Stomach (tissue), 4 donors: ENCODE results near the gene ARHGAP33.

ENCODE experiments used
- EP300 ChIP-seq: sonication (generic); formaldehyde crosslinking; IDR thresholded peaks from one replicate; pipeline ENCODE4 v1.6.1; 2017; ENCODE audit warnings: antibody characterized with exemption
- TF ChIP-seq, protein P1 (sequence below), 7 experiments: fragments of 450-650 bp in 4 of 7; fragments of 200-600 bp in 3 of 7; sonication (generic) in 3 of 7; IDR thresholded peaks; one replicate each; pipeline ENCODE4 v1.5.1; 2016 to 2019; ENCODE audit warnings: antibody characterized with exemption in 7 of 7, control low read depth in 2 of 7, mild to moderate bottlenecking in 1 of 7

DNA sequence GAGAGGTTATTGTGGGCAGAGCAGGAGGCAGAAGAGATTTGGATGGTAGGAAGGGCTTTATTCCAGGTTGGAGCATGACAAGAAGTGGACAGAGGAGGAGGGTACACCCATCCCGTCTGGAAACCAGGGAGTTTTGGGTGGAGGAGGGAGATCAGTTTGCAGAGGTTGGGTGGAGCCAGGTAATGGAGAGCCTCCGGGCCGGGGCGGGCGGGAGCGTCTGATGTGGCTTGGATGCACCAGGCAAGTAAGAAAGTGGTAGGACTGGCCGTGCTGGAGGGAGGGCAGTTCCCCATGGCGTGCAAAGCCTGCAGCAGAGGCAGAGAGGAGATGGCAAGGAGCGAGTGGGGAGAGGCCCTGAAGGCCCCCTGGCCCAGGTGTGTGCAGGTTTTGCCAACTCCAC, 44.0 kb upstream of the ARHGAP33 start:
- TF ChIP-seq, protein P1, sequence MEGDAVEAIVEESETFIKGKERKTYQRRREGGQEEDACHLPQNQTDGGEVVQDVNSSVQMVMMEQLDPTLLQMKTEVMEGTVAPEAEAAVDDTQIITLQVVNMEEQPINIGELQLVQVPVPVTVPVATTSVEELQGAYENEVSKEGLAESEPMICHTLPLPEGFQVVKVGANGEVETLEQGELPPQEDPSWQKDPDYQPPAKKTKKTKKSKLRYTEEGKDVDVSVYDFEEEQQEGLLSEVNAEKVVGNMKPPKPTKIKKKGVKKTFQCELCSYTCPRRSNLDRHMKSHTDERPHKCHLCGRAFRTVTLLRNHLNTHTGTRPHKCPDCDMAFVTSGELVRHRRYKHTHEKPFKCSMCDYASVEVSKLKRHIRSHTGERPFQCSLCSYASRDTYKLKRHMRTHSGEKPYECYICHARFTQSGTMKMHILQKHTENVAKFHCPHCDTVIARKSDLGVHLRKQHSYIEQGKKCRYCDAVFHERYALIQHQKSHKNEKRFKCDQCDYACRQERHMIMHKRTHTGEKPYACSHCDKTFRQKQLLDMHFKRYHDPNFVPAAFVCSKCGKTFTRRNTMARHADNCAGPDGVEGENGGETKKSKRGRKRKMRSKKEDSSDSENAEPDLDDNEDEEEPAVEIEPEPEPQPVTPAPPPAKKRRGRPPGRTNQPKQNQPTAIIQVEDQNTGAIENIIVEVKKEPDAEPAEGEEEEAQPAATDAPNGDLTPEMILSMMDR (IDR thresholded peaks at IDR 0.05) = no peak
- TF ChIP-seq EP300 = no peak
